K562 (cell line): ENCODE results near the gene DNER.

Experiments
- ASH1L ChIP-seq: fragments of 450-650 bp; IDR thresholded peaks from 2 replicates; pipeline ENCODE4 v1.6.1; 2018; ENCODE audit warnings: borderline replicate concordance, mild to moderate bottlenecking, low read depth; ENCODE audit not compliant: partially characterized antibody
- BACH1 ChIP-seq: fragments of 200-800 bp; sonication (Bioruptor generic); IDR thresholded peaks from 2 replicates; pipeline ENCODE4 v1.6.1; 2016; ENCODE audit warnings: missing genetic modification characterization, missing compliant biosample characterization
- CCAR2 ChIP-seq: fragments of 200-400 bp; formaldehyde crosslinking; IDR thresholded peaks from 2 replicates; pipeline ENCODE4 v1.6.1; 2017; ENCODE audit warnings: mild to moderate bottlenecking, low read depth, low read length
- CEBPB ChIP-seq: fragments of 450-650 bp; IDR thresholded peaks from 2 replicates; pipeline ENCODE4 v1.6.1; 2016; ENCODE audit warnings: missing genetic modification characterization, missing compliant biosample characterization
- HDAC1 ChIP-seq, 2 experiments: fragments of 450-650 bp; IDR thresholded peaks; 2 replicates each; pipeline ENCODE4 v1.6.1; 2016 to 2017; ENCODE audit warnings: inconsistent platforms in 1 of 2, mild to moderate bottlenecking in 1 of 2, moderate library complexity in 1 of 2
- HNRNPL ChIP-seq: fragments of 200-400 bp; formaldehyde crosslinking; IDR thresholded peaks from 2 replicates; pipeline ENCODE4 v1.6.1; 2017; ENCODE audit warnings: low read depth, mild to moderate bottlenecking, low read length
- PRMT5 ChIP-seq: sonication (generic); formaldehyde crosslinking; IDR thresholded peaks from 2 replicates; pipeline ENCODE4 v1.5.0; 2020; ENCODE audit warnings: missing genetic modification reagents
- PTBP1 ChIP-seq: fragments of 200-400 bp; formaldehyde crosslinking; IDR thresholded peaks from 2 replicates; pipeline ENCODE4 v1.6.1; 2017; ENCODE audit warnings: low read depth, low read length
- ZNF232 ChIP-seq: sonication (generic); formaldehyde crosslinking; IDR thresholded peaks from 2 replicates; pipeline ENCODE4 v1.8.0; 2022; ENCODE audit warnings: mild to moderate bottlenecking, missing genetic modification reagents
- ZNF644 ChIP-seq: fragments of 200-800 bp; sonication (Bioruptor generic); IDR thresholded peaks from 2 replicates; pipeline ENCODE4 v1.6.1; 2016; ENCODE audit warnings: low read depth, missing genetic modification characterization, missing compliant biosample characterization
- TF ChIP-seq, protein P1 (sequence below): fragments of 150-350 bp; conservative IDR thresholded peaks from 2 replicates; pipeline ENCODE4 v1.6.1; 2014; ENCODE audit warnings: low read length
- TF ChIP-seq, protein P2 (sequence below), 3 experiments: IDR thresholded peaks in 2 of 3; conservative IDR thresholded peaks in 1 of 3; 2 replicates each; pipeline ENCODE4 v1.5.1; 2011 to 2012; ENCODE audit warnings: low read length in 3 of 3, mild to moderate bottlenecking in 3 of 3, control low read depth in 2 of 3, improper control_type of control experiment in 1 of 3, inconsistent platforms in 1 of 3, low read depth in 1 of 3, mixed read lengths in 1 of 3, moderate library complexity in 1 of 3; ENCODE audit not compliant: insufficient read depth in 2 of 3

DNA sequence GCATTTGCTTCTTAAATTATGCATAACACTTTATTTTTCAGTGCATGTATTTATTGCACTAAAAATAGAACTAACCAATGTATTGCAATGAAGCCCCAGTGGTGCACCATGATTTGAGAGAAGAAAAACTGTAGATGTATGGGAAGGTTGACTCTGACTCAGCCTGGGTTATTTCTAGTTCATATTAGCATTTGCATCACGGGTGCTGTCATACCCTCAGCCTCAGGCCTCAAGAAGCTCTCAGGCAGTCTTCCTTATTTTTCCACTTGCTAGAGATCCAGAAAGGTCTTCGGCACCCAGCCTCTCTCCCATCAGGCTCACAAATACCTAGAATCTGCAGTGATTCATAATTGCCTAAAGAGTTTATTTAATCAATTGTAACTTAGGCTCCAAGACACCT, 148.0 kb downstream of the DNER start:
- no peak for TF ChIP-seq PRMT5
- no peak for TF ChIP-seq BACH1
- TF ChIP-seq CEBPB (tag), result no peak
- no peak for TF ChIP-seq HDAC1 (IDR thresholded peaks at IDR 0.05)
- TF ChIP-seq CCAR2, result no peak
- TF ChIP-seq HNRNPL, result no peak
- no peak for TF ChIP-seq ZNF232 (CRISPR knock-in tag)
- TF ChIP-seq PTBP1, result no peak
- TF ChIP-seq, protein P1, sequence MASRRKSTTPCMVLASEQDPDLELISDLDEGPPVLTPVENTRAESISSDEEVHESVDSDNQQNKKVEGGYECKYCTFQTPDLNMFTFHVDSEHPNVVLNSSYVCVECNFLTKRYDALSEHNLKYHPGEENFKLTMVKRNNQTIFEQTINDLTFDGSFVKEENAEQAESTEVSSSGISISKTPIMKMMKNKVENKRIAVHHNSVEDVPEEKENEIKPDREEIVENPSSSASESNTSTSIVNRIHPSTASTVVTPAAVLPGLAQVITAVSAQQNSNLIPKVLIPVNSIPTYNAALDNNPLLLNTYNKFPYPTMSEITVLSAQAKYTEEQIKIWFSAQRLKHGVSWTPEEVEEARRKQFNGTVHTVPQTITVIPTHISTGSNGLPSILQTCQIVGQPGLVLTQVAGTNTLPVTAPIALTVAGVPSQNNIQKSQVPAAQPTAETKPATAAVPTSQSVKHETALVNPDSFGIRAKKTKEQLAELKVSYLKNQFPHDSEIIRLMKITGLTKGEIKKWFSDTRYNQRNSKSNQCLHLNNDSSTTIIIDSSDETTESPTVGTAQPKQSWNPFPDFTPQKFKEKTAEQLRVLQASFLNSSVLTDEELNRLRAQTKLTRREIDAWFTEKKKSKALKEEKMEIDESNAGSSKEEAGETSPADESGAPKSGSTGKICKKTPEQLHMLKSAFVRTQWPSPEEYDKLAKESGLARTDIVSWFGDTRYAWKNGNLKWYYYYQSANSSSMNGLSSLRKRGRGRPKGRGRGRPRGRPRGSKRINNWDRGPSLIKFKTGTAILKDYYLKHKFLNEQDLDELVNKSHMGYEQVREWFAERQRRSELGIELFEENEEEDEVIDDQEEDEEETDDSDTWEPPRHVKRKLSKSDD, result no peak
- TF ChIP-seq ZNF644 (tag), result no peak
- TF ChIP-seq, protein P2, sequence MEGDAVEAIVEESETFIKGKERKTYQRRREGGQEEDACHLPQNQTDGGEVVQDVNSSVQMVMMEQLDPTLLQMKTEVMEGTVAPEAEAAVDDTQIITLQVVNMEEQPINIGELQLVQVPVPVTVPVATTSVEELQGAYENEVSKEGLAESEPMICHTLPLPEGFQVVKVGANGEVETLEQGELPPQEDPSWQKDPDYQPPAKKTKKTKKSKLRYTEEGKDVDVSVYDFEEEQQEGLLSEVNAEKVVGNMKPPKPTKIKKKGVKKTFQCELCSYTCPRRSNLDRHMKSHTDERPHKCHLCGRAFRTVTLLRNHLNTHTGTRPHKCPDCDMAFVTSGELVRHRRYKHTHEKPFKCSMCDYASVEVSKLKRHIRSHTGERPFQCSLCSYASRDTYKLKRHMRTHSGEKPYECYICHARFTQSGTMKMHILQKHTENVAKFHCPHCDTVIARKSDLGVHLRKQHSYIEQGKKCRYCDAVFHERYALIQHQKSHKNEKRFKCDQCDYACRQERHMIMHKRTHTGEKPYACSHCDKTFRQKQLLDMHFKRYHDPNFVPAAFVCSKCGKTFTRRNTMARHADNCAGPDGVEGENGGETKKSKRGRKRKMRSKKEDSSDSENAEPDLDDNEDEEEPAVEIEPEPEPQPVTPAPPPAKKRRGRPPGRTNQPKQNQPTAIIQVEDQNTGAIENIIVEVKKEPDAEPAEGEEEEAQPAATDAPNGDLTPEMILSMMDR (IDR thresholded peaks at IDR 0.05 in 2 of 3, conservative IDR thresholded peaks at IDR 0.05 in 1 of 3; ENCODE audit: insufficient read depth in 2 of 3, low read depth in 1 of 3, low read length in 3 of 3), result no peak
- TF ChIP-seq ASH1L, result no peak
